PC-3 (cell line): ENCODE measurements around the gene YTHDC2. TPM values are rescaled to one million over a fixed set of nuclear protein-coding genes. Genes with fewer than 3 reads are reported as not detected.

Experiments
- ATAC-seq: fragments of 200-7000 bp; cut with Tn5 transposase; 2 replicates; pipeline ENCODE4 v1.9.1; 2020; ENCODE audit warnings: mild to moderate bottlenecking, moderate library complexity
- BruUV-seq: library from RNA; stranded (reverse); fragments of 400-500 nt; replicated peaks from 2 replicates; lab custom pipeline; 2021; lab: Mats Ljungman, UMichigan
- CTCF ChIA-PET: fragments of 300-600 bp; sonication (Branson Sonifier 250); formaldehyde crosslinking; loops from one replicate; lab custom pipeline; 2022; ENCODE audit warnings: antibody characterized with exemption; lab: Charles Lee
- POLR2A ChIA-PET: fragments of 300-600 bp; sonication (Branson Sonifier 250); formaldehyde crosslinking; loops from one replicate; lab custom pipeline; 2022; ENCODE audit warnings: antibody characterized with exemption; ENCODE audit not compliant: unreplicated experiment; lab: Charles Lee
- DNase-seq: peaks from one replicate; pipeline ENCODE4 v3.0.0-alpha.2; 2015
- H2AFZ ChIP-seq: fragments of 300-600 bp; sonication (generic); 2 replicates; pipeline ENCODE4 v1.6.0; 2016; ENCODE audit warnings: antibody characterized with exemption, low read length
- H3F3A ChIP-seq: fragments of 300-600 bp; sonication (generic); one replicate; pipeline ENCODE4 v1.6.0; 2017; ENCODE audit warnings: antibody characterized with exemption, low read length, control low read depth, mild to moderate bottlenecking; ENCODE audit not compliant: unreplicated experiment
- H3K27ac ChIP-seq: fragments of 300-600 bp; sonication (generic); 2 replicates; pipeline ENCODE4 v1.5.1; 2016; ENCODE audit warnings: mild to moderate bottlenecking, low read length
- H3K27me3 ChIP-seq: fragments of 300-600 bp; sonication (generic); 2 replicates; pipeline ENCODE4 v1.6.1; 2016; ENCODE audit warnings: low read length, mixed read lengths
- H3K36me3 ChIP-seq: fragments of 300-600 bp; sonication (generic); 2 replicates; pipeline ENCODE4 v1.6.1; 2016; ENCODE audit warnings: low read depth, mixed run types, low read length, mixed read lengths
- H3K4me1 ChIP-seq: fragments of 300-600 bp; sonication (generic); 2 replicates; pipeline ENCODE4 v1.5.1; 2016; ENCODE audit warnings: low read length; ENCODE audit not compliant: insufficient read depth
- H3K4me2 ChIP-seq: fragments of 300-600 bp; sonication (generic); 2 replicates; pipeline ENCODE4 v1.6.0; 2016; ENCODE audit warnings: low read length
- H3K4me3 ChIP-seq: fragments of 300-600 bp; sonication (generic); 2 replicates; pipeline ENCODE4 v1.5.1; 2016; ENCODE audit warnings: mild to moderate bottlenecking, low read length, mixed read lengths
- H3K79me2 ChIP-seq: fragments of 300-600 bp; sonication (generic); 2 replicates; pipeline ENCODE4 v1.6.1; 2017; ENCODE audit warnings: low read length, mixed read lengths
- H3K9ac ChIP-seq: fragments of 300-600 bp; sonication (generic); 2 replicates; pipeline ENCODE4 v1.6.0; 2016; ENCODE audit warnings: mild to moderate bottlenecking, low read length
- H3K9me2 ChIP-seq: fragments of 300-600 bp; sonication (generic); replicated peaks from 2 replicates; pipeline ENCODE4 v1.6.1; 2016; ENCODE audit warnings: mixed run types, low read length, mixed read lengths
- H3K9me3 ChIP-seq: fragments of 300-600 bp; sonication (generic); 2 replicates; pipeline ENCODE4 v1.6.1; 2016; ENCODE audit warnings: low read length, mixed read lengths
- H4K20me1 ChIP-seq: fragments of 300-600 bp; sonication (generic); 2 replicates; pipeline ENCODE4 v1.6.1; 2016; ENCODE audit warnings: low read length, mixed read lengths
- EZH2 ChIP-seq: fragments of 300-600 bp; sonication (generic); IDR thresholded peaks from one replicate; pipeline ENCODE4 v1.6.1; 2017; ENCODE audit warnings: antibody characterized with exemption, mild to moderate bottlenecking, low read length; ENCODE audit not compliant: unreplicated experiment
- EZH2phosphoT487 ChIP-seq: fragments of 300-600 bp; sonication (generic); IDR thresholded peaks from 2 replicates; pipeline ENCODE4 v1.6.1; 2018; ENCODE audit warnings: mild to moderate bottlenecking, antibody characterized with exemption, low read length, borderline replicate concordance
- intact Hi-C: fragments of 100-400 bp; cut with micrococcal nuclease; formaldehyde crosslinking; loops from 2 replicates; pipeline ENCODE4 v1.9.0; 2023
- total RNA-seq: library from RNA; depleted of rRNA; stranded (reverse); fragments of >200 nt; gene quantifications from 2 replicates; pipeline ENCODE4 v1.2.3, GENCODE V29; 2014
- TF ChIP-seq, protein P1 (sequence below): fragments of 300-600 bp; sonication (generic); conservative IDR thresholded peaks from 2 replicates; pipeline ENCODE4 v1.5.1; 2017; ENCODE audit warnings: antibody characterized with exemption, low read depth, mild to moderate bottlenecking, low read length

YTHDC2 gene
- total RNA-seq, 1 experiment from 2014 or later, result 20.2 TPM

DNA sequence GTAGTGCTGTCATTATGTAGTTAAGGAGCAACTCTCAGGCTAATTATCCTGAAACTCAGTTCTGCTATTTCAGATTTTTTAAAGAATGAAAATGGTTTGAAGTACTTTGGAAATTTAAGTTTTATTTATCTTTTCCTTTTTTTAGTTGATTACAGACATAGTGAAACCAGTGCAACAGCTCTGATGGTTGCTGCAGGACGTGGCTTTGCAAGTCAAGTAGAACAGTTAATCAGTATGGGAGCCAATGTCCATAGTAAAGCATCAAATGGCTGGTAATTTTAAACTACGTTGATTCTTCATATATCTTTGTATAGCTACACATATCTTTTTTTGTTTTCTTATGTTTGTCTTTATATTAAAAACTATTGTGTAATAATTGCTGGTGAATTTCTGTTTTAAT is 34.9 kb downstream of the YTHDC2 start:
- ATAC-seq (no peak), DNase-seq (no peak)
- no peaks in the 10 kb centered on the region for H3K9me2 ChIP-seq
- H3K4me2 ChIP-seq, result no peak overlapping the region
- H3F3A ChIP-seq, result no peaks in the 10 kb centered on the region
- ChIA-PET CTCF (no interaction called here), POLR2A (no interaction called here)
- no peaks in the 10 kb centered on the region for H3K9me3 ChIP-seq
- BruUV-seq, result no TSS peak
- intact Hi-C loops, result no loop called here
- peaks cover 21% of the 10 kb centered on the region for H3K36me3 ChIP-seq
- H3K4me3 ChIP-seq, result no peak overlapping the region
- no peak overlapping the region for H2AFZ ChIP-seq
- H3K27me3 ChIP-seq, result no peaks in the 10 kb centered on the region
- H3K27ac ChIP-seq, result no peak overlapping the region
- peaks cover 7% of the 10 kb centered on the region for H3K4me1 ChIP-seq
- no peak for TF ChIP-seq EZH2
- TF ChIP-seq EZH2phosphoT487, result no peak
- TF ChIP-seq, protein P1, sequence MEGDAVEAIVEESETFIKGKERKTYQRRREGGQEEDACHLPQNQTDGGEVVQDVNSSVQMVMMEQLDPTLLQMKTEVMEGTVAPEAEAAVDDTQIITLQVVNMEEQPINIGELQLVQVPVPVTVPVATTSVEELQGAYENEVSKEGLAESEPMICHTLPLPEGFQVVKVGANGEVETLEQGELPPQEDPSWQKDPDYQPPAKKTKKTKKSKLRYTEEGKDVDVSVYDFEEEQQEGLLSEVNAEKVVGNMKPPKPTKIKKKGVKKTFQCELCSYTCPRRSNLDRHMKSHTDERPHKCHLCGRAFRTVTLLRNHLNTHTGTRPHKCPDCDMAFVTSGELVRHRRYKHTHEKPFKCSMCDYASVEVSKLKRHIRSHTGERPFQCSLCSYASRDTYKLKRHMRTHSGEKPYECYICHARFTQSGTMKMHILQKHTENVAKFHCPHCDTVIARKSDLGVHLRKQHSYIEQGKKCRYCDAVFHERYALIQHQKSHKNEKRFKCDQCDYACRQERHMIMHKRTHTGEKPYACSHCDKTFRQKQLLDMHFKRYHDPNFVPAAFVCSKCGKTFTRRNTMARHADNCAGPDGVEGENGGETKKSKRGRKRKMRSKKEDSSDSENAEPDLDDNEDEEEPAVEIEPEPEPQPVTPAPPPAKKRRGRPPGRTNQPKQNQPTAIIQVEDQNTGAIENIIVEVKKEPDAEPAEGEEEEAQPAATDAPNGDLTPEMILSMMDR, result no peak
- no peaks in the 10 kb centered on the region for H3K79me2 ChIP-seq
- no peaks in the 10 kb centered on the region for H4K20me1 ChIP-seq
- no peak overlapping the region for H3K9ac ChIP-seq

DNA sequence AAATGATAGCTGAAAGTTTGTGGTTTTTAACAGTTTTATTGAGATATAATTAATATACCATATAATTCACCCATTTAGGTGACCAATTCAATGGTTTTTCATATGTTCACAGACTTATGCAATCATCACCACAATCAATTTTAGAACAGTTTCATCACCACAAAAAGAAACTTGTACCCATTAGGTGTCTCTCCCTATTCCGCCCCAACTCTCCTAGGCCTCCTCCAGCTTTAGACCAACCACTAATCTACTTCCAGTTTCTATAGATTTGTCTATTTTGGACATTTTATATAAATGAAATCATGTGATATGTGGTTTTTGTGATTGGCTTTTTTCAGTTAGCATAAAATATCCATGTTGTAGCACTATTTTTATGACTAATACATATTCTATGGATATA is 38.6 kb downstream of the YTHDC2 start:
- H3K36me3 ChIP-seq, result peaks cover 30% of the 10 kb centered on the region
- H3K9me2 ChIP-seq, result no peaks in the 10 kb centered on the region
- no peak overlapping the region for H3K27ac ChIP-seq
- H3K4me1 ChIP-seq, result no peaks in the 10 kb centered on the region
- no peak overlapping the region for H3K9ac ChIP-seq
- POLR2A ChIA-PET, result no interaction called here
- H2AFZ ChIP-seq, result no peak overlapping the region
- ATAC-seq (no peak), DNase-seq (no peak)
- H3K27me3 ChIP-seq, result no peaks in the 10 kb centered on the region
- no TSS peak for BruUV-seq
- no peaks in the 10 kb centered on the region for H3K9me3 ChIP-seq
- H3F3A ChIP-seq, result no peaks in the 10 kb centered on the region
- no peaks in the 10 kb centered on the region for H4K20me1 ChIP-seq
- no peak for TF ChIP-seq EZH2
- no peak overlapping the region for H3K4me2 ChIP-seq
- no peaks in the 10 kb centered on the region for H3K79me2 ChIP-seq
- CTCF ChIA-PET, result no interaction called here
- intact Hi-C loops, result no loop called here
- H3K4me3 ChIP-seq, result no peak overlapping the region

DNA sequence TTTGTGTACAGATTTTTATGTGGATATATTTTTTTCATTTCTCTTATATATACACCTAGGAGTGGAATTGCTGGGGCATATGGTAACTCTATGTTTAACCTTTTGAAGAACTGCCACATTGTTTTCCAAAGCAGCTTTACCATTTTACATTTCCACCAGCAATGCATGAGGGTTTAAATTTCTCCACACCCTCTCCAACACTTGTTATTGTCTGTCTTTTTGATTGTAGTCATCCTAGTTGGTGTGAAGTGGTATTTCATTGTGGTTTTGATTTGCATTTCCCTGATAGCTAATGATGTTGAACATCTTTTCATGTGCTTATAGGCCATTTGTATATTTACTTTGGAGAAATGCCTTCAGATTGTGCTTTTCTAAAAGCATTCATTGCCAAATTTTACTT is 39.1 kb downstream of the YTHDC2 start:
- no peak for ATAC-seq
- BruUV-seq, result no TSS peak
- Histone ChIP-seq H3K79me2 (no peaks in the 10 kb centered on the region), H3K4me2 (no peak overlapping the region), H3K4me3 (no peak overlapping the region), H3K36me3 (peaks cover 30% of the 10 kb centered on the region), H3K27me3 (no peaks in the 10 kb centered on the region), H4K20me1 (no peaks in the 10 kb centered on the region), H2AFZ (no peak overlapping the region), H3K9ac (no peak overlapping the region), H3K9me2 (no peaks in the 10 kb centered on the region), H3K9me3 (no peaks in the 10 kb centered on the region), H3F3A (no peaks in the 10 kb centered on the region), H3K27ac (no peak overlapping the region), H3K4me1 (no peaks in the 10 kb centered on the region)
- ChIA-PET CTCF (no interaction called here), POLR2A (no interaction called here)
- intact Hi-C loops, result no loop called here
- TF ChIP-seq EZH2phosphoT487 (no peak), EZH2 (no peak)
- TF ChIP-seq, protein P1, result no peak
- no peak for DNase-seq
